Liver (tissue), 9 donors: ENCODE data around the gene STRBP. TPM values are rescaled to one million over a fixed set of nuclear protein-coding genes. Genes with fewer than 3 reads are reported as not detected.

Experiments
- DNase-seq: peaks from one replicate; pipeline ENCODE4 v3.0.0-alpha.2; 2017; ENCODE audit warnings: low spot score
- H3K27ac ChIP-seq, 2 donors: one replicate each; pipeline ENCODE4 v1.7.0; 2013; ENCODE audit warnings: inconsistent platforms in 2 of 2, low read length in 2 of 2, control low read depth in 1 of 2, low read depth in 1 of 2, mild to moderate bottlenecking in 1 of 2
- H3K27me3 ChIP-seq, 4 donors: one replicate each; pipeline versions ENCODE4 v1.6.1 to v1.7.0; 2013; ENCODE audit warnings: low read length in 3 of 4, inconsistent platforms in 1 of 4, mild to moderate bottlenecking in 1 of 4, moderate library complexity in 1 of 4; ENCODE audit not compliant: control insufficient read depth in 4 of 4, insufficient read depth in 4 of 4
- H3K36me3 ChIP-seq, 4 donors: one replicate each; pipeline versions ENCODE4 v1.6.1 to v1.7.0; 2013; ENCODE audit warnings: low read length in 3 of 4, mild to moderate bottlenecking in 3 of 4, low read depth in 1 of 4, moderate library complexity in 1 of 4; ENCODE audit not compliant: control insufficient read depth in 4 of 4, insufficient read depth in 3 of 4
- H3K4me1 ChIP-seq, 4 donors: one replicate each; pipeline versions ENCODE4 v1.6.1 to v1.7.0; 2013; ENCODE audit warnings: low read length in 3 of 4, mild to moderate bottlenecking in 3 of 4, moderate library complexity in 1 of 4; ENCODE audit not compliant: control insufficient read depth in 4 of 4, insufficient read depth in 4 of 4
- H3K4me3 ChIP-seq, 3 donors: one replicate each; pipeline versions ENCODE4 v1.6.1 to v1.7.0; 2013; ENCODE audit warnings: low read length in 3 of 3, control low read depth in 1 of 3, low read depth in 1 of 3, mild to moderate bottlenecking in 1 of 3
- H3K9ac ChIP-seq, 2 donors: one replicate each; pipeline ENCODE4 v1.7.0; 2013; ENCODE audit warnings: low read length in 2 of 2, mild to moderate bottlenecking in 2 of 2, moderate library complexity in 2 of 2, control low read depth in 1 of 2, low read depth in 1 of 2
- H3K9me3 ChIP-seq, 4 donors: one replicate each; pipeline versions ENCODE4 v1.6.1 to v1.7.0; 2013; ENCODE audit warnings: low read length in 3 of 4; ENCODE audit not compliant: control insufficient read depth in 4 of 4
- FOXA1 ChIP-seq: IDR thresholded peaks from 2 replicates; pipeline ENCODE4 v1.6.1; 2016; ENCODE audit warnings: antibody characterized with exemption
- FOXA2 ChIP-seq: IDR thresholded peaks from 2 replicates; pipeline ENCODE4 v1.6.1; 2016; ENCODE audit warnings: antibody characterized with exemption
- GABPA ChIP-seq, 2 donors: IDR thresholded peaks in 1 of 2; conservative IDR thresholded peaks in 1 of 2; 2 replicates each; pipeline ENCODE4 v1.6.1; 2016; ENCODE audit warnings: antibody characterized with exemption in 2 of 2, mild to moderate bottlenecking in 1 of 2, moderate library complexity in 1 of 2
- HNF4A ChIP-seq, 2 donors: conservative IDR thresholded peaks; 2 replicates each; pipeline ENCODE4 v1.6.1; 2016; ENCODE audit warnings: antibody characterized with exemption in 2 of 2, mild to moderate bottlenecking in 2 of 2
- HNF4G ChIP-seq: IDR thresholded peaks from 2 replicates; pipeline ENCODE4 v1.6.1; 2016; ENCODE audit warnings: antibody characterized with exemption
- JUND ChIP-seq, 2 donors: IDR thresholded peaks; 2 replicates each; pipeline ENCODE4 v1.6.1; 2016; ENCODE audit warnings: antibody characterized with exemption in 2 of 2
- NR2F2 ChIP-seq: IDR thresholded peaks from 2 replicates; pipeline ENCODE4 v1.6.1; 2016; ENCODE audit warnings: antibody characterized with exemption
- RAD21 ChIP-seq, 2 donors: IDR thresholded peaks; 2 replicates each; pipeline ENCODE4 v1.6.1; 2016; ENCODE audit warnings: antibody characterized with exemption in 2 of 2, mild to moderate bottlenecking in 2 of 2
- RXRA ChIP-seq, 2 donors: IDR thresholded peaks; 2 replicates each; pipeline ENCODE4 v1.6.1; 2017 to 2018; ENCODE audit warnings: antibody characterized with exemption in 2 of 2, mild to moderate bottlenecking in 1 of 2
- TAF1 ChIP-seq: conservative IDR thresholded peaks from 2 replicates; pipeline ENCODE4 v1.6.1; 2016; ENCODE audit warnings: antibody characterized with exemption, mild to moderate bottlenecking
- YY1 ChIP-seq: IDR thresholded peaks from 2 replicates; pipeline ENCODE4 v1.6.1; 2016; ENCODE audit warnings: antibody characterized with exemption, mild to moderate bottlenecking
- WGBS: extraction: QIAGEN DNeasy Blood & Tissue Kit; methylation state at CpG from one replicate; pipeline ENCODE4 v1.1.7; 2013; 5-methylcytosine and 5-hydroxymethylcytosine counted together
- polyA plus RNA-seq, 2 donors: library from polyadenylated mRNA; stranded (reverse) in 1 of 2; unstranded in 1 of 2; fragments of 200-250 nt in 1 of 2; fragments of >200 nt in 1 of 2; fragmentation: Nextera tagmentation in 1 of 2; extraction: Ambion mirVana in 1 of 2; gene quantifications; one replicate each; pipeline versions ENCODE4 v1.2.1 to v1.2.3, GENCODE V29; 2013 to 2015
- total RNA-seq, 2 donors: library from RNA; depleted of rRNA; stranded (reverse); fragments of >200 nt; gene quantifications; one replicate each; pipeline ENCODE4 v1.2.3, GENCODE V29; 2014
- TF ChIP-seq, protein P1 (sequence below): fragments of 150-350 bp; IDR thresholded peaks from 2 replicates; pipeline ENCODE4 v1.5.1; 2017; ENCODE audit warnings: improper control_type of control experiment, low read depth, low read length; ENCODE audit not compliant: missing input control
- TF ChIP-seq, protein P2 (sequence below): IDR thresholded peaks from 2 replicates; pipeline ENCODE4 v1.6.1; 2016; ENCODE audit warnings: antibody characterized with exemption
- TF ChIP-seq, protein P3 (sequence below): IDR thresholded peaks from 2 replicates; pipeline ENCODE4 v1.6.1; 2016; ENCODE audit warnings: antibody characterized with exemption, mild to moderate bottlenecking
- TF ChIP-seq, protein P4 (sequence below): IDR thresholded peaks from 2 replicates; pipeline ENCODE4 v1.6.1; 2016; ENCODE audit warnings: antibody characterized with exemption
- TF ChIP-seq, protein P5 (sequence below): IDR thresholded peaks from 2 replicates; pipeline ENCODE4 v1.6.1; 2016; ENCODE audit warnings: antibody characterized with exemption
- donor health status: healthy.
- donor health status: healthy.
- donor health status: healthy.
- donor health status: healthy.
- donor health status: healthy.

Gene STRBP
- total and polyA plus RNA-seq, 4 donors, result 4.3 to 17.2 (median 8.5) TPM

DNA sequence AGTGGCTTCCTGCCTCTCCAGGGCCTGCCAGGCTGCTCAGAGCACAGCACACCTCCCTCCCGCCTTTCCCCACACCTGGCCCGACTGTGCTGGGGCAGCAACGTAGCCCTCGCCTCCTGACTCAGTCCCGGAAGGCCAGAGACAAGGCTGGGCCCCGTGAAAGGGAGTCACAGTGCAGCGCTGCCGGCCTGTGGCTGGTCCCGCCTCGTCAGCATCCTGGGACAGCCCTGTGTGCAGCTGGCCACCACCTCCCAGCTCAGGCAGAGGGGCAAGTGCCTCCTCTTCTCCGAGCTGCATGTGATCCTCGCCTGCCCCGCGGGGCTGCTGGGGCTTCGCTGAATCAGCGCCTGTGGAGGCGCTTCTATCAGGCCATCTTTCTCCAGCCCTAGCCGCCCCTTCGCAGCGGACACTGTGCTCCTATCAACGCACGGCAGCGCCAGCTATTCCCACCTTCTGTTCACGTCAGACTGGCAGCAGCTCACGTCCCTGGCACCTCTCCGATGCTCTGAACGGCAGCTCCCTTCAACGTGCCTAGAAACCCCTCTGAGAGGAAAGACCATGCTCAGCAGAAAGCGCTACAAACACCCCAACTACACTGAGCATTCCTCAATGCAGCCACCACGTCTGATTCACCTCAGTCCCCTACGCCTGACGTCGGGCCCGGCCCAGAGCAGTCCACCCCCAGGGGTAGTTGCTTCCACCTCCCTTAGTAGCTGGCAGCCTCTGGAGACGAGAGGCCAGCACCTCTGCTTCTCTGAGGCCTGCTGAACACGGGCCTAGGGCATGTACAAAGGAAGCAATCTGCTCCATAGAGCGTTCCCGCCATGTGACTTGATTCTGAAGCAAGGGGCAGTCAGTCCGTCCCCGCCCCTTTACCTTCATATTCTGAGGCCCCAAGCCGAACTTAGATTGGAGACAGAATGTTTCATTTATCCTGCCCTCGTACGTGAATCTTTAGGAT lies 156.1 kb downstream of the STRBP start:
- TF ChIP-seq HNF4G, result no peak
- TF ChIP-seq, protein P1, sequence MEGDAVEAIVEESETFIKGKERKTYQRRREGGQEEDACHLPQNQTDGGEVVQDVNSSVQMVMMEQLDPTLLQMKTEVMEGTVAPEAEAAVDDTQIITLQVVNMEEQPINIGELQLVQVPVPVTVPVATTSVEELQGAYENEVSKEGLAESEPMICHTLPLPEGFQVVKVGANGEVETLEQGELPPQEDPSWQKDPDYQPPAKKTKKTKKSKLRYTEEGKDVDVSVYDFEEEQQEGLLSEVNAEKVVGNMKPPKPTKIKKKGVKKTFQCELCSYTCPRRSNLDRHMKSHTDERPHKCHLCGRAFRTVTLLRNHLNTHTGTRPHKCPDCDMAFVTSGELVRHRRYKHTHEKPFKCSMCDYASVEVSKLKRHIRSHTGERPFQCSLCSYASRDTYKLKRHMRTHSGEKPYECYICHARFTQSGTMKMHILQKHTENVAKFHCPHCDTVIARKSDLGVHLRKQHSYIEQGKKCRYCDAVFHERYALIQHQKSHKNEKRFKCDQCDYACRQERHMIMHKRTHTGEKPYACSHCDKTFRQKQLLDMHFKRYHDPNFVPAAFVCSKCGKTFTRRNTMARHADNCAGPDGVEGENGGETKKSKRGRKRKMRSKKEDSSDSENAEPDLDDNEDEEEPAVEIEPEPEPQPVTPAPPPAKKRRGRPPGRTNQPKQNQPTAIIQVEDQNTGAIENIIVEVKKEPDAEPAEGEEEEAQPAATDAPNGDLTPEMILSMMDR, result no peak
- no peak for TF ChIP-seq RAD21 (IDR thresholded peaks at IDR 0.05)
- TF ChIP-seq FOXA2, result no peak
- TF ChIP-seq RXRA (IDR thresholded peaks at IDR 0.05), result no peak
- TF ChIP-seq, protein P2, sequence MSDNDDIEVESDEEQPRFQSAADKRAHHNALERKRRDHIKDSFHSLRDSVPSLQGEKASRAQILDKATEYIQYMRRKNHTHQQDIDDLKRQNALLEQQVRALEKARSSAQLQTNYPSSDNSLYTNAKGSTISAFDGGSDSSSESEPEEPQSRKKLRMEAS, result no peak
- no peak for TF ChIP-seq JUND (IDR thresholded peaks at IDR 0.05)
- Histone ChIP-seq H3K4me1 (peaks cover 0 to 10% (median 6%) of the 10 kb centered on the region in 4 donors), H3K36me3 (peaks cover 0 to 7% (median 4%) of the 10 kb centered on the region in 4 donors), H3K27ac (no peak overlapping the region), H3K9ac (no peak overlapping the region), H3K4me3 (no peak overlapping the region), H3K27me3 (no peaks in the 10 kb centered on the region), H3K9me3 (no peaks in the 10 kb centered on the region)
- 86% methylated on average over 43 of the region's 43 CpGs for WGBS
- DNase-seq, result no peak

DNA sequence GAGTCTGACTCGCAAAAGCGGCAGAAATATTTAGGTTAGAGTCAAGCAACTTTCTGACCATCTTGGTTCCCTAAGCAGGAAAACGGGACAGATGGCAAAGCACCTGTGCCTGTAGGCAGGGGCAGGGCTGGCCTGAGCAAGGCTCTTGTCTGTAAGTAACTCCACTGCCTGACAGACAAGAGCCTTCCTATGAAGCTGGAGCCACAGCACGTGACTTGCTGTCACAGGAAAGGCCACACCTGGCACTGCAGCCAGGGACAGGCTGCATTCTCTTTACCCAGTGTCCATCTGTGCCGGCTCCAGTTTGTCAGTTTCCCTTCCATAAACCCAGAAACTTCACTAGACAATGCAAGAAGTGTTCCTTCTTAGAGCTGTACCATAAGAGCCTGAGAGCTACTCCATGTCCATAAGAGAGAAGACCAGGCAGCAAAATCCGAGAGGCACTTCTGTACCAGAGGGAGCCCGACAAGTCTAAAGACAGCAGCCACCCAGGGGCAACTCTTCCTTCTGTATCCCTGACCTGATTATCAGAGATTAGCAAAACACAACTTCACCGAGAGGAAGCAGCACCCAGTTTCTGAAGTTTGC lies 156.9 kb downstream of the STRBP start:
- peaks cover 0 to 10% (median 6%) of the 10 kb centered on the region in 4 donors for H3K4me1 ChIP-seq
- no peak for DNase-seq
- no peak overlapping the region for H3K27ac ChIP-seq
- H3K9ac ChIP-seq, result no peak overlapping the region
- H3K9me3 ChIP-seq, result no peaks in the 10 kb centered on the region
- TF ChIP-seq, protein P3, sequence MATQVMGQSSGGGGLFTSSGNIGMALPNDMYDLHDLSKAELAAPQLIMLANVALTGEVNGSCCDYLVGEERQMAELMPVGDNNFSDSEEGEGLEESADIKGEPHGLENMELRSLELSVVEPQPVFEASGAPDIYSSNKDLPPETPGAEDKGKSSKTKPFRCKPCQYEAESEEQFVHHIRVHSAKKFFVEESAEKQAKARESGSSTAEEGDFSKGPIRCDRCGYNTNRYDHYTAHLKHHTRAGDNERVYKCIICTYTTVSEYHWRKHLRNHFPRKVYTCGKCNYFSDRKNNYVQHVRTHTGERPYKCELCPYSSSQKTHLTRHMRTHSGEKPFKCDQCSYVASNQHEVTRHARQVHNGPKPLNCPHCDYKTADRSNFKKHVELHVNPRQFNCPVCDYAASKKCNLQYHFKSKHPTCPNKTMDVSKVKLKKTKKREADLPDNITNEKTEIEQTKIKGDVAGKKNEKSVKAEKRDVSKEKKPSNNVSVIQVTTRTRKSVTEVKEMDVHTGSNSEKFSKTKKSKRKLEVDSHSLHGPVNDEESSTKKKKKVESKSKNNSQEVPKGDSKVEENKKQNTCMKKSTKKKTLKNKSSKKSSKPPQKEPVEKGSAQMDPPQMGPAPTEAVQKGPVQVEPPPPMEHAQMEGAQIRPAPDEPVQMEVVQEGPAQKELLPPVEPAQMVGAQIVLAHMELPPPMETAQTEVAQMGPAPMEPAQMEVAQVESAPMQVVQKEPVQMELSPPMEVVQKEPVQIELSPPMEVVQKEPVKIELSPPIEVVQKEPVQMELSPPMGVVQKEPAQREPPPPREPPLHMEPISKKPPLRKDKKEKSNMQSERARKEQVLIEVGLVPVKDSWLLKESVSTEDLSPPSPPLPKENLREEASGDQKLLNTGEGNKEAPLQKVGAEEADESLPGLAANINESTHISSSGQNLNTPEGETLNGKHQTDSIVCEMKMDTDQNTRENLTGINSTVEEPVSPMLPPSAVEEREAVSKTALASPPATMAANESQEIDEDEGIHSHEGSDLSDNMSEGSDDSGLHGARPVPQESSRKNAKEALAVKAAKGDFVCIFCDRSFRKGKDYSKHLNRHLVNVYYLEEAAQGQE, result no peak
- TF ChIP-seq TAF1 (no peak), YY1 (no peak), FOXA1 (no peak), FOXA2 (no peak), RXRA (IDR thresholded peaks at IDR 0.05) (no peak), GABPA (IDR thresholded peaks at IDR 0.05 in 1 of 2, conservative IDR thresholded peaks at IDR 0.05 in 1 of 2) (no peak), NR2F2 (no peak), RAD21 (IDR thresholded peaks at IDR 0.05) (no peak), HNF4G (no peak), HNF4A (conservative IDR thresholded peaks at IDR 0.05) (no peak), JUND (IDR thresholded peaks at IDR 0.05) (no peak)
- TF ChIP-seq, protein P2, result no peak
- TF ChIP-seq, protein P4, sequence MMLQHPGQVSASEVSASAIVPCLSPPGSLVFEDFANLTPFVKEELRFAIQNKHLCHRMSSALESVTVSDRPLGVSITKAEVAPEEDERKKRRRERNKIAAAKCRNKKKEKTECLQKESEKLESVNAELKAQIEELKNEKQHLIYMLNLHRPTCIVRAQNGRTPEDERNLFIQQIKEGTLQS, result no peak
- TF ChIP-seq, protein P5, sequence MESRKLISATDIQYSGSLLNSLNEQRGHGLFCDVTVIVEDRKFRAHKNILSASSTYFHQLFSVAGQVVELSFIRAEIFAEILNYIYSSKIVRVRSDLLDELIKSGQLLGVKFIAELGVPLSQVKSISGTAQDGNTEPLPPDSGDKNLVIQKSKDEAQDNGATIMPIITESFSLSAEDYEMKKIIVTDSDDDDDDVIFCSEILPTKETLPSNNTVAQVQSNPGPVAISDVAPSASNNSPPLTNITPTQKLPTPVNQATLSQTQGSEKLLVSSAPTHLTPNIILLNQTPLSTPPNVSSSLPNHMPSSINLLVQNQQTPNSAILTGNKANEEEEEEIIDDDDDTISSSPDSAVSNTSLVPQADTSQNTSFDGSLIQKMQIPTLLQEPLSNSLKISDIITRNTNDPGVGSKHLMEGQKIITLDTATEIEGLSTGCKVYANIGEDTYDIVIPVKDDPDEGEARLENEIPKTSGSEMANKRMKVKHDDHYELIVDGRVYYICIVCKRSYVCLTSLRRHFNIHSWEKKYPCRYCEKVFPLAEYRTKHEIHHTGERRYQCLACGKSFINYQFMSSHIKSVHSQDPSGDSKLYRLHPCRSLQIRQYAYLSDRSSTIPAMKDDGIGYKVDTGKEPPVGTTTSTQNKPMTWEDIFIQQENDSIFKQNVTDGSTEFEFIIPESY, result no peak
- TF ChIP-seq, protein P1, result no peak
- 78% methylated on average over 8 of the region's 8 CpGs for WGBS
- peaks cover 0 to 7% (median 4%) of the 10 kb centered on the region in 4 donors for H3K36me3 ChIP-seq
- H3K27me3 ChIP-seq, result no peaks in the 10 kb centered on the region
- H3K4me3 ChIP-seq, result no peak overlapping the region
